ENCODE measurements around the gene ADGRE3.

The ADGRE3 gene

GRCh38 chr19:14700711-14701375 lies 26.2 kb upstream of the ADGRE3 start:
- TF ChIP-seq CTCF (IDR thresholded peaks at IDR 0.05; ENCODE audit: extremely low read depth, missing control alignments), result no peak
- DNase-seq (ENCODE audit: low spot score), result no peak

DNA sequence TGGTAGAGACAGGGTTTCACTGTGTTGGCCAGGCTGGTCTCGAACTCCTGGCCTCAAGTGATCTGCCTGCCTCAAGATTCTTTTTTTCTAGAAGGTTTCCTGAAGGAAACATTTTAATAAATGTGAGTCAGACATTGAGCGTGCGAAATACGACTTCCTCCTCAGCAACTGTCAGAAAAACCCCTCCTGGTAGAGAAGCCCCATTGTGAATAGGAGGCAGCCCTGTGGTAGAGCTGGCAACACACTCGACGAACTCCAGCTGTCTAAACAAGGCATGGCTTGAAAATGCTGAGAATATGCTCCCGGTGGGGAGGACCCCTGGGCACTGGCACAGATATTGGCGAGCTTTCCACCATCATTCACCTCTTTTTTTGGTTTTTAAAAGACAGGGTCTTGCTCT lies 25.0 kb upstream of the ADGRE3 start:
- no peak for DNase-seq (ENCODE audit: low spot score)
- TF ChIP-seq CTCF (IDR thresholded peaks at IDR 0.05; ENCODE audit: extremely low read depth, missing control alignments), result no peak

GRCh38 chr19:14695471-14695870 lies 20.8 kb upstream of the ADGRE3 start:
- TF ChIP-seq CTCF (IDR thresholded peaks at IDR 0.05; ENCODE audit: extremely low read depth, missing control alignments), result no peak
- no peak for DNase-seq (ENCODE audit: low spot score)

- no peak for TF ChIP-seq CTCF (IDR thresholded peaks at IDR 0.05; ENCODE audit: extremely low read depth, missing control alignments)
- DNase-seq (ENCODE audit: low spot score), result no peak
These were observed 20.1 kb upstream of the ADGRE3 start for GRCh38 chr19:14694641-14695266.

DNA sequence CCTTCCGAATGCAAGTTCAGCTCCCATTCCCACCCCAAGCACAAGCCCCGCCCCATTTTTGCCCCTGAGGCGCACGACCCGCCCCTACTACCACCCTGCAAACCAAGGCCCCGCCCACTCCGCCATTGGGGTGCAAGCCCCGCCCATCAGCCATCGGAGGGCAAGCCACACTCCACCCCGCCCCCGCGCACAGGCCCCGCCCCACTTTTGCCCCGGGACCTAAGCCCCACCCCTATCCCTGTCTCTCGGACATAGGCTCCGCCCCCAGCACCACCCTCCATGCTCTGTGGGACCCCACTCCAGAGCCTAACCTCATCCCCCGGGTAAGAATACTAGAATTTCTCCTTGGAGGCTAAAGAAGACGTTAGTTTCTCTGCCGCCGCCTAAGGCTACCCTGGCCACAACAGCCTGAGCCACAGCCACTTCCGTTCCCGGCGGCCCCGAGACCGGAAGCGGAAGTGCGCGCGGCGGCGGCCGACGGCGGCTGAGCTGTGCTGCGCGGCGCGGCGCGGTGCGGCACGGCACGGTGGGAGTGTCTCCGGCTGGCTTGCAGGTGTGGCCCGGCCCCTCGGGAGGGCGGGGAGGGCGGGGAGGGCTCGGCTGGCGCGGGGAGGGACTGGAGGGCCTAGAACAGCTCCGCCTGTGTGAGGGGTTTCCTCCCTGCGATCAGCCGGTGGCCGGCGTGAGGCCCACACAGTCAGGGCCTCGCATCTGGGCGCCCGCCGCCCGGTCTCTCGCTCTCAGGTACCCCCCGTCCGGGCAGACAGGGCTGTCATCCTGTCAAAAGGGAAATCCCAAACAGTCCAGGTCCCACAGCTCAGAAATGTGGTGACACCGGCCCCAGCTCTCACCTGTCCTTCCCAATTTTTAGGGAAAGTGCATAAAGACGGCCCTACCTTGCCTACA lies 15.2 kb upstream of the ADGRE3 start, which contains the start of gene ZNF333:
Gene ZNF333 (plus strand): TSS at position 451 of the 906 bp plus-strand sequence. CDS start 3,444 bp downstream, outside the sequence.
- peak; percentile 97 for DNase-seq (ENCODE audit: low spot score)
- TF ChIP-seq CTCF (IDR thresholded peaks at IDR 0.05; ENCODE audit: extremely low read depth, missing control alignments), result no peak

DNA sequence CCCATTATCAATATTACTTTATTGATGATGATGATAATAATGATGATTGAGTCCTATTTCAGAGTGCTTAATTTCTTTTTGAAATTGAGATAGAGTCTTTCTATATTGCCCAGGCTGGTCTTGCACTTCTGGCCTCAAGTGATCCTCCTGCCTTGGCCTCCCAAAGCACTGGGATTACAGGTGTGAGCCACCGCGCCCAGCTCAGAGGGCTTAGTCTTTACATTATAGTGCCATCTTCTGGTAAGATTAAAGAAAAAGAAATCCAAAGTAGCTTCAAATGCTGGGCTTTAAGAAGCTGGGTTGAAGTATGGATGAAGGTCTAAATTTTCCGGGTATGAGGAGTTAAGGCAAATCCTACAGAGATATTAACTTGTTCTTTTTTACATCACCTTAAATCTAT lies 11.8 kb upstream of the ADGRE3 start:
- DNase-seq (ENCODE audit: low spot score), result peak; percentile 37
- no peak for TF ChIP-seq CTCF (IDR thresholded peaks at IDR 0.05; ENCODE audit: extremely low read depth, missing control alignments)

- DNase-seq (ENCODE audit: low spot score), result no peak
- no peak for TF ChIP-seq CTCF (IDR thresholded peaks at IDR 0.05; ENCODE audit: extremely low read depth, missing control alignments)
These were observed 8.8 kb upstream of the ADGRE3 start for GRCh38 chr19:14683439-14683838.
